Right lobe of liver (tissue), 6 donors: Measurements from ENCODE around the gene CCR3. TPM values are rescaled to one million over a fixed set of nuclear protein-coding genes. Genes with fewer than 3 reads are reported as not detected.

Source experiments
- ATAC-seq, 4 donors: fragments of 200-7000 bp; cut with Tn5 transposase; one replicate each; pipeline ENCODE4 v1.9.1; 2020; ENCODE audit warnings: mild to moderate bottlenecking in 4 of 4, moderate library complexity in 4 of 4
- DNase-seq, 3 donors: peaks; one replicate each; pipeline ENCODE4 v3.0.0-alpha.2; 2020
- H3K27ac ChIP-seq, 3 donors: fragments of 200-600 bp; one replicate each; pipeline ENCODE4 v1.8.0; 2022
- H3K27me3 ChIP-seq, 2 donors: fragments of 200-600 bp; one replicate each; pipeline ENCODE4 v1.8.0; 2022
- H3K36me3 ChIP-seq, 4 donors: fragments of 200-600 bp; sonication (generic) in 1 of 4; one replicate each; pipeline versions ENCODE4 v1.5.1 to v1.8.0; 2017 to 2022; ENCODE audit warnings: control low read depth in 1 of 4
- H3K4me1 ChIP-seq, 4 donors: fragments of 200-600 bp; sonication (generic) in 1 of 4; one replicate each; pipeline versions ENCODE4 v1.5.1 to v1.8.0; 2017 to 2022; ENCODE audit warnings: control low read depth in 1 of 4
- H3K4me3 ChIP-seq, 3 donors: fragments of 200-600 bp; one replicate each; pipeline ENCODE4 v1.8.0; 2022
- H3K9me3 ChIP-seq, 4 donors: fragments of 200-600 bp; sonication (generic) in 1 of 4; one replicate each; pipeline versions ENCODE4 v1.5.1 to v1.8.0; 2017 to 2022; ENCODE audit warnings: control low read depth in 1 of 4
- CTCF ChIP-seq, 4 donors: fragments of 200-600 bp in 3 of 4; fragments of 450-650 bp in 1 of 4; IDR thresholded peaks; one replicate each; pipeline versions ENCODE4 v1.5.1 to v1.8.0; 2016 to 2022; ENCODE audit warnings: antibody characterized with exemption in 4 of 4, mild to moderate bottlenecking in 2 of 4
- POLR2A ChIP-seq: fragments of 450-650 bp; IDR thresholded peaks from one replicate; pipeline ENCODE4 v1.6.1; 2017; ENCODE audit warnings: antibody characterized with exemption, mild to moderate bottlenecking
- WGBS: methylation state at CpG from one replicate; pipeline ENCODE4 v1.1.6; 2018; ENCODE audit warnings: low coverage, low lambda C conversion rate; ENCODE audit not compliant: insufficient coverage; ENCODE audit errors: missing lambda C conversion rate; 5-methylcytosine and 5-hydroxymethylcytosine counted together
- intact Hi-C, 2 donors: fragments of 100-400 bp; cut with DNase I; formaldehyde crosslinking; loops; one replicate each; pipeline versions ENCODE4 v1.11.2 to v1.14.1; 2022
- total RNA-seq, 6 experiments: library from RNA; depleted of rRNA in 2 of 6; stranded (reverse); fragments of >200 nt in 2 of 6; fragmentation: NEBNext Ultra II Directional in 3 of 6; extraction: Animal tissue kit (Norgen Biotek cat#: 25700) in 3 of 6; gene quantifications; one replicate each; pipeline versions ENCODE4 v1.1.0 to v1.2.4, GENCODE V29; 2016 to 2023
- donor health status: DM: no; HTN: yes; CAD: no.
- donor health status: DM: no; HTN: no; CAD: no.
- donor health status: DM: no; HTN: no; CAD: no.
- donor health status: DM: no; HTN: yes; CAD: no.
- donor health status: DM: no; HTN: yes; CAD: no.

CCR3 gene
- total RNA-seq, 6 experiments from 2014 or later, result 0.27 TPM; not detected in 5

- Histone ChIP-seq H3K9me3 (no peaks in the 10 kb centered on the region), H3K36me3 (no peaks in the 10 kb centered on the region), H3K27me3 (no peaks in the 10 kb centered on the region), H3K27ac (no peak overlapping the region), H3K4me3 (no peak overlapping the region), H3K4me1 (no peaks in the 10 kb centered on the region)
- DNase-seq, result no peak
- ATAC-seq, result no peak
- TF ChIP-seq POLR2A (no peak), CTCF (IDR thresholded peaks at IDR 0.05) (no peak)
- intact Hi-C loops, result no loop called here
- WGBS, result 79% methylated on average over 7 of the region's 7 CpGs
These were observed 45.9 kb upstream of the CCR3 start for GRCh38 chr3:46196261-46196957.

- H3K36me3 ChIP-seq, result no peaks in the 10 kb centered on the region
- ATAC-seq (no peak), DNase-seq (no peak)
- H3K4me3 ChIP-seq, result no peak overlapping the region
- no peaks in the 10 kb centered on the region for H3K4me1 ChIP-seq
- H3K9me3 ChIP-seq, result no peaks in the 10 kb centered on the region
- no peaks in the 10 kb centered on the region for H3K27me3 ChIP-seq
- TF ChIP-seq POLR2A (no peak), CTCF (IDR thresholded peaks at IDR 0.05) (no peak)
- intact Hi-C loops, result no loop called here
- WGBS, result 62% methylated on average over 5 of the region's 5 CpGs
- no peak overlapping the region for H3K27ac ChIP-seq
These were observed 42.0 kb upstream of the CCR3 start for GRCh38 chr3:46200211-46200610.

- ATAC-seq, result no peak
- Histone ChIP-seq H3K36me3 (no peaks in the 10 kb centered on the region), H3K9me3 (no peaks in the 10 kb centered on the region), H3K4me3 (no peak overlapping the region), H3K4me1 (no peaks in the 10 kb centered on the region), H3K27ac (no peak overlapping the region), H3K27me3 (no peaks in the 10 kb centered on the region)
- intact Hi-C loops, result no loop called here
- TF ChIP-seq CTCF (IDR thresholded peaks at IDR 0.05) (no peak), POLR2A (no peak)
- WGBS, result 50% methylated on average over 1 of the region's 1 CpG
- no peak for DNase-seq
These were observed 41.5 kb upstream of the CCR3 start for GRCh38 chr3:46200790-46201189.

- Histone ChIP-seq H3K36me3 (no peaks in the 10 kb centered on the region), H3K4me1 (no peaks in the 10 kb centered on the region), H3K9me3 (no peaks in the 10 kb centered on the region), H3K4me3 (no peak overlapping the region), H3K27me3 (no peaks in the 10 kb centered on the region), H3K27ac (no peak overlapping the region)
- intact Hi-C loops, result no loop called here
- ATAC-seq, result no peak
- TF ChIP-seq POLR2A (no peak), CTCF (IDR thresholded peaks at IDR 0.05) (no peak)
- WGBS, result 51% methylated on average over 2 of the region's 4 CpGs
- no peak for DNase-seq
These were observed 39.7 kb upstream of the CCR3 start for GRCh38 chr3:46202535-46202934.

- WGBS, result 82% methylated on average over 11 of the region's 12 CpGs
- no peak for ATAC-seq
These were observed 38.6 kb upstream of the CCR3 start for GRCh38 chr3:46203681-46204080.

More at GRCh38 chr3:46203681-46204080, 38.6 kb upstream of the CCR3 start:
- Histone ChIP-seq H3K27ac (no peak overlapping the region), H3K36me3 (no peaks in the 10 kb centered on the region), H3K9me3 (no peaks in the 10 kb centered on the region), H3K4me1 (no peaks in the 10 kb centered on the region), H3K4me3 (no peak overlapping the region), H3K27me3 (no peaks in the 10 kb centered on the region)
- intact Hi-C loops, result no loop called here
- no peak for DNase-seq
- TF ChIP-seq CTCF (IDR thresholded peaks at IDR 0.05) (no peak), POLR2A (no peak)
